ENCODE data around the gene EVPL.
A peak's percentile ranks its signal among the peaks of the same experiment; 100 is the strongest.
"Not testable (repeated sequence)": the region's sequence is repeated elsewhere in the genome, so short reads cannot be mapped to it uniquely, and the experiment has no call there.

Gene EVPL

GRCh38 chr17:75985986-75986385 lies 41.1 kb downstream of the EVPL start:
- Histone ChIP-seq H3K9ac (ENCODE audit: low read depth, low read length) (no peak overlapping the region), H3K4me3 (ENCODE audit: low read length) (no peak overlapping the region), H3K36me3 (ENCODE audit: insufficient read depth, low read length) (no peaks in the 10 kb centered on the region), H3K9me3 (replicated peaks; ENCODE audit: low read length) (no peaks in the 10 kb centered on the region), H3K4me1 (ENCODE audit: control insufficient read depth, insufficient read depth, low read length) (peaks cover 10% of the 10 kb centered on the region), H3K27me3 (ENCODE audit: control insufficient read depth, insufficient read depth, low read length) (no peaks in the 10 kb centered on the region), H3K4me2 (ENCODE audit: low read length) (no peak overlapping the region)

- no peak overlapping the region for H3K4me3 ChIP-seq (ENCODE audit: low read length)
- H3K9me3 ChIP-seq (replicated peaks; ENCODE audit: low read length) = no peaks in the 10 kb centered on the region
- H3K4me2 ChIP-seq (ENCODE audit: low read length) = no peak overlapping the region
- peaks cover 20% of the 10 kb centered on the region for H3K4me1 ChIP-seq (ENCODE audit: control insufficient read depth, insufficient read depth, low read length)
- no peak overlapping the region for H3K9ac ChIP-seq (ENCODE audit: low read depth, low read length)
- H3K27me3 ChIP-seq (ENCODE audit: control insufficient read depth, insufficient read depth, low read length) = no peaks in the 10 kb centered on the region
- H3K36me3 ChIP-seq (ENCODE audit: insufficient read depth, low read length) = no peaks in the 10 kb centered on the region
These were observed 43.5 kb downstream of the EVPL start for GRCh38 chr17:75983501-75984181.

- Histone ChIP-seq H3K36me3 (ENCODE audit: insufficient read depth, low read length) (peaks cover under 1% of the 10 kb centered on the region), H3K4me2 (ENCODE audit: low read length) (no peak overlapping the region), H3K4me1 (ENCODE audit: control insufficient read depth, insufficient read depth, low read length) (peaks cover 26% of the 10 kb centered on the region), H3K4me3 (ENCODE audit: low read length) (no peak overlapping the region), H3K9me3 (replicated peaks; ENCODE audit: low read length) (no peaks in the 10 kb centered on the region), H3K9ac (ENCODE audit: low read depth, low read length) (no peak overlapping the region), H3K27me3 (ENCODE audit: control insufficient read depth, insufficient read depth, low read length) (no peaks in the 10 kb centered on the region)
These were observed 46.0 kb downstream of the EVPL start for GRCh38 chr17:75981019-75981615.

- Histone ChIP-seq H3K4me3 (ENCODE audit: low read length) (peak overlapping the region; percentile 93), H3K4me2 (ENCODE audit: low read length) (peak overlapping the region; percentile 93), H3K27me3 (ENCODE audit: control insufficient read depth, insufficient read depth, low read length) (no peaks in the 10 kb centered on the region), H3K4me1 (ENCODE audit: control insufficient read depth, insufficient read depth, low read length) (peaks cover 30% of the 10 kb centered on the region), H3K9ac (ENCODE audit: low read depth, low read length) (peak overlapping the region; percentile 89), H3K36me3 (ENCODE audit: insufficient read depth, low read length) (peaks cover 4% of the 10 kb centered on the region), H3K9me3 (replicated peaks; ENCODE audit: low read length) (no peaks in the 10 kb centered on the region)
These were observed 46.7 kb downstream of the EVPL start for GRCh38 chr17:75980188-75981018.

- H3K4me2 ChIP-seq (ENCODE audit: low read length) = peak overlapping the region; percentile 93
- no peaks in the 10 kb centered on the region for H3K9me3 ChIP-seq (replicated peaks; ENCODE audit: low read length)
- H3K9ac ChIP-seq (ENCODE audit: low read depth, low read length) = peak overlapping the region; percentile 89
- peaks cover 30% of the 10 kb centered on the region for H3K4me1 ChIP-seq (ENCODE audit: control insufficient read depth, insufficient read depth, low read length)
- H3K36me3 ChIP-seq (ENCODE audit: insufficient read depth, low read length) = peaks cover 4% of the 10 kb centered on the region
- peak overlapping the region; percentile 93 for H3K4me3 ChIP-seq (ENCODE audit: low read length)
- H3K27me3 ChIP-seq (ENCODE audit: control insufficient read depth, insufficient read depth, low read length) = no peaks in the 10 kb centered on the region
These were observed 47.4 kb downstream of the EVPL start for GRCh38 chr17:75979705-75980187.

GRCh38 chr17:75978938-75979704 lies 48.0 kb downstream of the EVPL start, which contains the start of the genes ACOX1 and TEN1:
ACOX1 (minus strand) TSS chr17:75979166; CDS start chr17:75979073, 93 bp downstream.
TEN1 (plus strand) TSS chr17:75979240; CDS start chr17:75986193, 6,953 bp downstream.
- peak within 1 kb of the TSS; percentile 93 for H3K4me3 ChIP-seq (ENCODE audit: low read length)
- H3K4me1 ChIP-seq (ENCODE audit: control insufficient read depth, insufficient read depth, low read length) = peaks cover 30% of the 10 kb centered on the region
- H3K9ac ChIP-seq (ENCODE audit: low read depth, low read length) = peak within 1 kb of the TSS; percentile 89
- H3K36me3 ChIP-seq (ENCODE audit: insufficient read depth, low read length) = peaks cover 4% of the 10 kb centered on the region
- peak within 1 kb of the TSS; percentile 93 for H3K4me2 ChIP-seq (ENCODE audit: low read length)
- H3K9me3 ChIP-seq (replicated peaks; ENCODE audit: low read length) = no peaks in the 10 kb centered on the region
- H3K27me3 ChIP-seq (ENCODE audit: control insufficient read depth, insufficient read depth, low read length) = no peaks in the 10 kb centered on the region

- Histone ChIP-seq H3K4me1 (ENCODE audit: control insufficient read depth, insufficient read depth, low read length) (peaks cover 20% of the 10 kb centered on the region), H3K27me3 (ENCODE audit: control insufficient read depth, insufficient read depth, low read length) (no peaks in the 10 kb centered on the region), H3K4me2 (ENCODE audit: low read length) (peak overlapping the region; percentile 67), H3K4me3 (ENCODE audit: low read length) (peak overlapping the region; percentile 43), H3K36me3 (ENCODE audit: insufficient read depth, low read length) (peaks cover 17% of the 10 kb centered on the region), H3K9me3 (replicated peaks; ENCODE audit: low read length) (no peaks in the 10 kb centered on the region), H3K9ac (ENCODE audit: low read depth, low read length) (no peak overlapping the region)
These were observed 50.8 kb downstream of the EVPL start for GRCh38 chr17:75976175-75976848.

GRCh38 chr17:75975757-75976174 lies 51.3 kb downstream of the EVPL start:
- Histone ChIP-seq H3K27me3 (ENCODE audit: control insufficient read depth, insufficient read depth, low read length) (no peaks in the 10 kb centered on the region), H3K4me3 (ENCODE audit: low read length) (peak overlapping the region; percentile 43), H3K4me2 (ENCODE audit: low read length) (peak overlapping the region; percentile 67), H3K9ac (ENCODE audit: low read depth, low read length) (no peak overlapping the region), H3K36me3 (ENCODE audit: insufficient read depth, low read length) (peaks cover 17% of the 10 kb centered on the region), H3K9me3 (replicated peaks; ENCODE audit: low read length) (no peaks in the 10 kb centered on the region), H3K4me1 (ENCODE audit: control insufficient read depth, insufficient read depth, low read length) (peaks cover 20% of the 10 kb centered on the region)

GRCh38 chr17:75975187-75975586 lies 51.9 kb downstream of the EVPL start:
- H3K36me3 ChIP-seq (ENCODE audit: insufficient read depth, low read length) = peaks cover 17% of the 10 kb centered on the region
- not testable (repeated sequence) for H3K4me2 ChIP-seq (ENCODE audit: low read length); H3K9me3 ChIP-seq (replicated peaks; ENCODE audit: low read length); H3K4me3 ChIP-seq (ENCODE audit: low read length); H3K9ac ChIP-seq (ENCODE audit: low read depth, low read length); H3K27me3 ChIP-seq (ENCODE audit: control insufficient read depth, insufficient read depth, low read length)
- H3K4me1 ChIP-seq (ENCODE audit: control insufficient read depth, insufficient read depth, low read length) = peaks cover 17% of the 10 kb centered on the region

- Histone ChIP-seq H3K4me2 (ENCODE audit: low read length) (no peak overlapping the region), H3K27me3 (ENCODE audit: control insufficient read depth, insufficient read depth, low read length) (no peaks in the 10 kb centered on the region), H3K36me3 (ENCODE audit: insufficient read depth, low read length) (peaks cover 13% of the 10 kb centered on the region), H3K4me3 (ENCODE audit: low read length) (no peak overlapping the region), H3K9me3 (replicated peaks; ENCODE audit: low read length) (no peaks in the 10 kb centered on the region), H3K4me1 (ENCODE audit: control insufficient read depth, insufficient read depth, low read length) (peaks cover 5% of the 10 kb centered on the region), H3K9ac (ENCODE audit: low read depth, low read length) (no peak overlapping the region)
These were observed 56.5 kb downstream of the EVPL start for GRCh38 chr17:75970626-75971025.
